Epithelial cell of esophagus (primary cell): ENCODE results near the gene OR8J3.

Experiments
- DNase-seq: peaks from one replicate; pipeline ENCODE4 v3.0.0; 2010; ENCODE audit warnings: low read depth
- H3K4me3 ChIP-seq: 2 replicates; pipeline ENCODE4 v1.5.1; 2011; ENCODE audit warnings: mild to moderate bottlenecking, low read length, control low read depth
- CTCF ChIP-seq: IDR thresholded peaks from 2 replicates; pipeline ENCODE4 v1.5.1; 2011; ENCODE audit warnings: low read depth, mild to moderate bottlenecking, low read length, control low read depth, inconsistent platforms; ENCODE audit not compliant: insufficient read depth; ENCODE audit errors: missing control alignments

OR8J3 gene

GRCh38 chr11:56140151-56140661 lies at the start of gene OR8J3:
TSS of gene OR8J3 (minus strand) at chr11:56140201. CDS start at chr11:56137718, 2,483 bp downstream.
- no peak within 1 kb of the TSS for H3K4me3 ChIP-seq
- no peak for TF ChIP-seq CTCF
- no peak for DNase-seq

GRCh38 chr11:56188602-56189001 lies 48.6 kb upstream of the OR8J3 start:
- H3K4me3 ChIP-seq: no peak overlapping the region
- no peak for DNase-seq

GRCh38 chr11:56183459-56183858 lies 43.5 kb upstream of the OR8J3 start:
- TF ChIP-seq CTCF: no peak
- DNase-seq: no peak
- no peak overlapping the region for H3K4me3 ChIP-seq

More at GRCh38 chr11:56188602-56189001, 48.6 kb upstream of the OR8J3 start:
- no peak for TF ChIP-seq CTCF

GRCh38 chr11:56176318-56176717 lies 36.3 kb upstream of the OR8J3 start, which contains the start of gene OR5J2:
TSS of gene OR5J2 (plus strand) at chr11:56176618. CDS start at chr11:56176618, 0 bp downstream.
- TF ChIP-seq CTCF: no peak
- DNase-seq: no peak
- H3K4me3 ChIP-seq: no peak within 1 kb of the TSS

- no peak overlapping the region for H3K4me3 ChIP-seq
- DNase-seq: no peak
- no peak for TF ChIP-seq CTCF
Observed at GRCh38 chr11:56172256-56172830, 32.3 kb upstream of the OR8J3 start.

GRCh38 chr11:56163804-56164203 lies 23.8 kb upstream of the OR8J3 start:
- no peak for TF ChIP-seq CTCF
- H3K4me3 ChIP-seq: no peak overlapping the region
- no peak for DNase-seq

GRCh38 chr11:56160217-56160616 lies 20.2 kb upstream of the OR8J3 start, which contains the start of gene OR8K5:
TSS of gene OR8K5 (minus strand) at chr11:56160317. CDS start at chr11:56160317, 0 bp downstream.
- no peak for DNase-seq
- no peak within 1 kb of the TSS for H3K4me3 ChIP-seq
- TF ChIP-seq CTCF: no peak
